Ammon's horn (tissue), 1 donor: ENCODE measurements around the gene TMEM254.
"Not testable (repeated sequence)": the region's sequence is repeated elsewhere in the genome, so short reads cannot be mapped to it uniquely, and the experiment has no call there.

Experiments
- DNase-seq: peaks from one replicate; pipeline ENCODE4 v3.0.0-alpha.2; 2016; ENCODE audit warnings: low spot score

Gene TMEM254

GRCh38 chr10:80133206-80133605 lies 54.7 kb downstream of the TMEM254 start:
- no peak for DNase-seq

DNA sequence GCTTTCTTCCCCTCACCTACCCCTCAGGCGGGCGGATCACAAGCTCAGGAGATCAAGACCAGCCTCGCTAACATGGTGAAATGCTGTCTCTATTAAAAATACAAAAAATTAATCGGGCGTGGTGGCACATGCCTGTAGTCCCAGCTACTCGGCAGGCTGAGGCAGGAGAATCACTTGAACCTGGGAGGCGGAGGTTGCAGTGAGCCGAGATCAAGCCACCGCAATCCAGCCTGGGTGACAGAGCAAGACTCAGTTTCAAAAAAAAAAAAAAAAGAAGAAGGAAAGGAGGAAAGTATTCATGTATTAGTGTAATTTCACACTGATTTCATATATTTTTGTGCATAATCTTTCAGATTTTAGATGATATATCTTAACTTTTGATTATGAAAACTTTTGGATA lies 55.2 kb downstream of the TMEM254 start:
- not testable (repeated sequence) for DNase-seq

- DNase-seq = no peak
Observed at GRCh38 chr10:80136134-80136571, 57.7 kb downstream of the TMEM254 start.

- DNase-seq = no peak
Observed at GRCh38 chr10:80137031-80137862, 58.8 kb downstream of the TMEM254 start.

- DNase-seq = no peak
Observed at GRCh38 chr10:80137920-80138319, 59.5 kb downstream of the TMEM254 start.

DNA sequence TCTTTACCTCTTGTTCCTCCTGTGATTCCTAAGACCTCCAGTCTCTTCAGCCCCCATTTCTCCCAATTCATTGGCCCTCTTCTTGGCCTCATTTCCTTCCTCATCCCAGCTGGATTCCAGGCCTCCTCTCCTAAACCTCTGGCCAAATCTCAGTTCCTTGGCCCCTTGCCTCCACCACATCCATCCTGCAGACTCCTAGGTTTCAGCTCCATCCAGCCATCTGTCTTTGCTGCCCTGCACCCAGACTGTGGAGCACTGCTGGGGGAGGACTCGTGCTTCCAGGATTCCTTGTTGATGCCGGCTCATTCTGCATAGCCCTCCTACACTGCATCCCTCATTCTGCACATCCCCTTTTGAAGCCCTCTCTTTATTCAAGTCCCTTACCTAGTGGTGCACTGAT lies 60.8 kb downstream of the TMEM254 start:
- DNase-seq = no peak

DNA sequence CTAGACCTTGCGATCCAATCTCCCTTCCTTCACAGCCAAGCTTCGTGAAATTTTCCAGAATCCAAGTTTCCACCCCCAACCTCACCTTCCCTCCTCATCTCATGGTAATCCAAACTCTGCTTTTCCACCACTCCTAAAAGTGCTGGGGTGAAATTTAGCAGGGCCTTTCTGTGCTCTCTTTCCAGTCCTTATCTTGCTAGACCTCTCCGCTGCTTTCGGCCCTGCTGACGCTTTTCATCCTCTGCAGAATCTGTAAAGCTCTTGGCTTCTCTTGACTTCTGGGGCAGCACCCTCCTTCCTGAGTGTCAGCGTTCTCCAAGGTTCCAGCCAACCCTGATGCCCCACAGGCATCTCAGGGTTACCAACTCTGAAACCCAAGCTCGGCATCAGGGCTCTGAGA lies 61.8 kb downstream of the TMEM254 start:
- DNase-seq = no peak

GRCh38 chr10:80141696-80142460 lies 63.4 kb downstream of the TMEM254 start:
- no peak for DNase-seq
